OCI-LY1 (cell line): Measurements from ENCODE around the gene C3orf33.

Experiments used
- CTCF ChIP-seq: fragments of 200-600 bp; sonication (generic), shearing (Covaris generic); IDR thresholded peaks from 2 replicates; pipeline ENCODE4 v1.5.1; 2017; ENCODE audit warnings: mild to moderate bottlenecking, antibody characterized with exemption, low read length, moderate library complexity, mixed read lengths
- EZH2 ChIP-seq: fragments of 200-600 bp; sonication (generic), shearing (Covaris generic); IDR thresholded peaks from 2 replicates; pipeline ENCODE4 v1.8.0; 2017; ENCODE audit warnings: borderline replicate concordance, mixed run types, mild to moderate bottlenecking, antibody characterized with exemption, low read length, moderate library complexity, mixed read lengths

GRCh38 chr3:155744626-155745324, 61.3 kb downstream of the C3orf33 start, which contains the start of gene PLCH1:
- TF ChIP-seq CTCF (no peak), EZH2 (no peak)
